ENCODE measurements around the gene ELMOD3. TPM values are rescaled to one million over a fixed set of nuclear protein-coding genes. Genes with fewer than 3 reads are reported as not detected.

The ELMOD3 gene
- total RNA-seq, 2 donors from 2014 or later: 12.4 to 18.9 TPM

DNA sequence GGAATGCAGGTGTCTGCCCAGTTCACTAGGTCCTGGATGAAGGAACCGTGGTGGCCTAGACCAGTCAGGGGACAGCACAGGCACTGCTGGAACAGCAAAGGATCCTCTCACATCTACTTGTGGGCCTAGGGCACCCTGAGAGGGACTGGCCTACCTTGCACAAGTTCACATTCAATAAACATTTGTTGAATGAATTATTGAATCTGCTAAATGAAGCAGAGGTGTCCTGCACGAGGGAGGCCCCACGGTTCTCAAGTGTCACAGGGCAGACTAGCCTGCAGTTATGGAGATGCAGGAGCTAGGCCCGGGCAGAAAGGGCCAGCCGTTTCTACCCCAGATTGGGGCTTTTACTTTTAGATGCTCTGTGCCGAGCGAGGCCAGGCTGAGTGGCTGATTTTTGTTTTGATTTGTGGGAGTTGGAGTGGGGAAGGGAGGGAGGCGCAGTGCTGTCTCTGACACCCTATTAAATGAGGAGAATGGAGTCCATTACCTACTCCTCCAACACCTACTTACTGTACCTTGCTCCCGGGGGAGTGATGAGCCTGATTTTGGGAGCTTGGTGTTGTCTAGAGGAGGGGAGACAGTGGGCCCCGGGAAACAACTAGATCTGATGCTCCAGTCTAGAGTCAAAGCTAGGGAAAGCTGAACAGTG is 82.4 kb downstream of the ELMOD3 start:
- no peaks in the 10 kb centered on the region for H3K9me3 ChIP-seq (ENCODE audit: control insufficient read depth, low read length)
- no peaks in the 10 kb centered on the region for H3K36me3 Mint-ChIP-seq (ENCODE audit: low read depth)
- no peaks in the 10 kb centered on the region for H3K9me3 Mint-ChIP-seq
- peak overlapping the region; percentile 90 for H3K27ac Mint-ChIP-seq
- no peaks in the 10 kb centered on the region for H3K27me3 Mint-ChIP-seq (ENCODE audit: insufficient read depth)
- H3K36me3 ChIP-seq (ENCODE audit: control insufficient read depth, insufficient read depth, low read length): no peaks in the 10 kb centered on the region
- peak overlapping the region; percentile 52 for H3K27ac ChIP-seq (ENCODE audit: low read depth, low read length)
- peaks cover 15% of the 10 kb centered on the region for H3K4me1 ChIP-seq (ENCODE audit: control insufficient read depth, insufficient read depth, low read length)
- WGBS, 2 experiments (ENCODE audit: insufficient coverage in 1 of 2, insufficient read length in 1 of 2): 79 to 81% methylated on average over 6 to 9 of the region's 10 CpGs
- TF ChIP-seq, protein P1, sequence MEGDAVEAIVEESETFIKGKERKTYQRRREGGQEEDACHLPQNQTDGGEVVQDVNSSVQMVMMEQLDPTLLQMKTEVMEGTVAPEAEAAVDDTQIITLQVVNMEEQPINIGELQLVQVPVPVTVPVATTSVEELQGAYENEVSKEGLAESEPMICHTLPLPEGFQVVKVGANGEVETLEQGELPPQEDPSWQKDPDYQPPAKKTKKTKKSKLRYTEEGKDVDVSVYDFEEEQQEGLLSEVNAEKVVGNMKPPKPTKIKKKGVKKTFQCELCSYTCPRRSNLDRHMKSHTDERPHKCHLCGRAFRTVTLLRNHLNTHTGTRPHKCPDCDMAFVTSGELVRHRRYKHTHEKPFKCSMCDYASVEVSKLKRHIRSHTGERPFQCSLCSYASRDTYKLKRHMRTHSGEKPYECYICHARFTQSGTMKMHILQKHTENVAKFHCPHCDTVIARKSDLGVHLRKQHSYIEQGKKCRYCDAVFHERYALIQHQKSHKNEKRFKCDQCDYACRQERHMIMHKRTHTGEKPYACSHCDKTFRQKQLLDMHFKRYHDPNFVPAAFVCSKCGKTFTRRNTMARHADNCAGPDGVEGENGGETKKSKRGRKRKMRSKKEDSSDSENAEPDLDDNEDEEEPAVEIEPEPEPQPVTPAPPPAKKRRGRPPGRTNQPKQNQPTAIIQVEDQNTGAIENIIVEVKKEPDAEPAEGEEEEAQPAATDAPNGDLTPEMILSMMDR (conservative IDR thresholded peaks at IDR 0.05): no peak
- no peak overlapping the region for H3K9ac ChIP-seq (ENCODE audit: extremely low read depth, low read length, poor library complexity, severe bottlenecking)
- peak overlapping the region; percentile 44 for H3K4me3 Mint-ChIP-seq
- H3K4me3 ChIP-seq (ENCODE audit: low read length): no peak overlapping the region
- peak; percentile 68 for DNase-seq
- peaks cover 23% of the 10 kb centered on the region for H3K4me1 Mint-ChIP-seq
- H3K27me3 ChIP-seq (ENCODE audit: control insufficient read depth, insufficient read depth, low read length, poor library complexity, severe bottlenecking): no peaks in the 10 kb centered on the region

DNA sequence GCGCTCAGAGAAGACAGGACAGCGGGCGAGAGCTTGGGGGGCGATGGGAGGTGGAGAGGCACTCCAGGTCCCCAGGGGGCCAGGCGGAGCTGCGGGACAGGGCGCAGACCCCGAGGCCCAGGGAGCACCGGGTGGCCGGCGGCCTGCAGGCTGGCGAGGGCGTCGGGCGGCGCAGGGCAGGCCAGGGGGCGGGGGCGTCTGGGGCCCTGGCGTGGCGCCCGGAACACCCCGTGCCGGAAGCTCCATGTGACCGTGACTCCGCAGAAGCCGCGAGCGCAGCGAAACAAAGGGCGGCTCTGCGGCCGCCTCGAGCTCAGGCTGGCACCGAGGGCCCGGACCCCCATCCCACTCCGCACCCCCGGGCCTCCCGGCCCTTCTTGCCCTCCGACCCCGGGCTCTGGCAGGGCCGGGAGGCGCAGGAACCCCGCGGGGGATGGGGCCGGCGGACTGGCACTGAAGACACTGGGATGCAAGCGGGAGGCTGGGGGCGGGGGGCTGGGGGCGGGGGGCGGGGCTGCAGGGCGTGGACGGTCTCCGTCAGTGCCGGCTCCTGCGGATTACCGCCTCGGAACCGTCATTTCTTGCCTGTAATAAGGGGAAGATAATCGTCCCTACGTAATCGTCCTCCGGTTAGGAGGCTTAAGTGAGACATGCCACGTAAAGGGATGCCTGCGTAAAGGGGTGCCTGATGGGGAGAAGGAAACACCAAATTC is 83.1 kb downstream of the ELMOD3 start:
- TF ChIP-seq, protein P1 (conservative IDR thresholded peaks at IDR 0.05): no peak
- peaks cover 15% of the 10 kb centered on the region for H3K4me1 ChIP-seq (ENCODE audit: control insufficient read depth, insufficient read depth, low read length)
- DNase-seq: peak; percentile 91
- Mint-ChIP-seq H3K36me3 (ENCODE audit: low read depth) (no peaks in the 10 kb centered on the region), H3K4me1 (peaks cover 22% of the 10 kb centered on the region), H3K27me3 (ENCODE audit: insufficient read depth) (no peaks in the 10 kb centered on the region), H3K9me3 (no peaks in the 10 kb centered on the region), H3K27ac (peak overlapping the region; percentile 93), H3K4me3 (peak overlapping the region; percentile 44)
- 19 to 20% methylated on average over 18 to 63 of the region's 64 CpGs for WGBS, 2 experiments (ENCODE audit: insufficient coverage in 1 of 2, insufficient read length in 1 of 2)
- H3K4me3 ChIP-seq (ENCODE audit: low read length): no peak overlapping the region
- peak overlapping the region; percentile 52 for H3K27ac ChIP-seq (ENCODE audit: low read depth, low read length)
- H3K9ac ChIP-seq (ENCODE audit: extremely low read depth, low read length, poor library complexity, severe bottlenecking): no peak overlapping the region
- no peaks in the 10 kb centered on the region for H3K36me3 ChIP-seq (ENCODE audit: control insufficient read depth, insufficient read depth, low read length)
- H3K27me3 ChIP-seq (ENCODE audit: control insufficient read depth, insufficient read depth, low read length, poor library complexity, severe bottlenecking): no peaks in the 10 kb centered on the region
- no peaks in the 10 kb centered on the region for H3K9me3 ChIP-seq (ENCODE audit: control insufficient read depth, low read length)

DNA sequence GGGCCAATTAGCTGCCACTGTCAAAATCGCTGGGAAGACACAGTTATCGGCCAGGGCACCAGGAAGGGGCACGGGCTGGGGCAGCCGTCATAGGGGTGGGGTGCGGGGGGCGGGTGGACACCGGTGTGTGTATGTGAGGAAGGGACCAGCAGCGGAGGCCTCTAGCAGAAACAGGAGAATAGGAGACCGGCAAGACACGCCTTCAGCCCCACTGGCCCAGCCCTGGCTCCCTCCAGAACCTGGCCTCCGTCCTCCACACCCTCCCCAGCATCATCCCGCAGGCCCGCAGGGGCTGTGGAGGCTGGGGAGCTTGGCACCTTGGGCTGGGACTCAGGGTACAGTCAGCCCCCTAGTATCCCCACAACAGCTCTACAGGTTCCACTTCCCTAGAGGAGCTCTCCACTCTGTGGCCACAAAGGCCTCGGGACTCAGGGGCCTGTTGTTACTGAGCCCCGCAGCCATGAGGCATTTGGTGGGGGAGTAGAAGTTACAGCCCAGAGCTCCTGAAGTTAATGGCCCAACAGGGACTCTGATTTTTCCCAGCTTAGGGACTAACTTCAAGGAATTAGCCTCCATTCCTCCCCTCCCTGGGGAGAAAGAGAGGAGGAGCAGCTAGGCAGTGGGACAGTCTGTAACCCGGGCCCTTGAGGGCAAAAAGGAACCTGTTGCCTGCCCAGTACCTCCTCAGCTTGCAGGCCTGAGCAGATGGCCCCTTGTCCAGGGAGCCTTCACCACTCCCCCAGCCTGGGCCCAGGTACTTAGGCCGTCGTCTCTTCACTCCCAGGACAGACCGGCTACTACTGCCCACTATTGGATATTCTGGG is 83.8 kb downstream of the ELMOD3 start:
- no peaks in the 10 kb centered on the region for H3K36me3 Mint-ChIP-seq (ENCODE audit: low read depth)
- no peaks in the 10 kb centered on the region for H3K9me3 ChIP-seq (ENCODE audit: control insufficient read depth, low read length)
- H3K9me3 Mint-ChIP-seq: no peaks in the 10 kb centered on the region
- TF ChIP-seq, protein P1 (conservative IDR thresholded peaks at IDR 0.05): no peak
- H3K9ac ChIP-seq (ENCODE audit: extremely low read depth, low read length, poor library complexity, severe bottlenecking): no peak overlapping the region
- H3K27me3 Mint-ChIP-seq (ENCODE audit: insufficient read depth): no peaks in the 10 kb centered on the region
- peaks cover 22% of the 10 kb centered on the region for H3K4me1 Mint-ChIP-seq
- H3K36me3 ChIP-seq (ENCODE audit: control insufficient read depth, insufficient read depth, low read length): no peaks in the 10 kb centered on the region
- peak overlapping the region; percentile 93 for H3K27ac Mint-ChIP-seq
- H3K27ac ChIP-seq (ENCODE audit: low read depth, low read length): peak overlapping the region; percentile 17
- H3K27me3 ChIP-seq (ENCODE audit: control insufficient read depth, insufficient read depth, low read length, poor library complexity, severe bottlenecking): no peaks in the 10 kb centered on the region
- H3K4me1 ChIP-seq (ENCODE audit: control insufficient read depth, insufficient read depth, low read length): peaks cover 15% of the 10 kb centered on the region
- WGBS, 2 experiments (ENCODE audit: insufficient coverage in 1 of 2, insufficient read length in 1 of 2): 62 to 76% methylated on average over 5 to 18 of the region's 19 CpGs
- H3K4me3 Mint-ChIP-seq: peak overlapping the region; percentile 43
- DNase-seq: peak; percentile 79
- no peak overlapping the region for H3K4me3 ChIP-seq (ENCODE audit: low read length)

Data from endodermal cell (in vitro differentiated cells).